Right lobe of liver (tissue), 6 donors: ENCODE data around the gene COL5A1. TPM values are rescaled to one million over a fixed set of nuclear protein-coding genes. Genes with fewer than 3 reads are reported as not detected.

Experiments used
- ATAC-seq, 4 donors: fragments of 200-7000 bp; cut with Tn5 transposase; one replicate each; pipeline ENCODE4 v1.9.1; 2020; ENCODE audit warnings: mild to moderate bottlenecking in 4 of 4, moderate library complexity in 4 of 4
- DNase-seq, 3 donors: peaks; one replicate each; pipeline ENCODE4 v3.0.0-alpha.2; 2020
- H3K27ac ChIP-seq, 3 donors: fragments of 200-600 bp; one replicate each; pipeline ENCODE4 v1.8.0; 2022
- H3K27me3 ChIP-seq, 2 donors: fragments of 200-600 bp; one replicate each; pipeline ENCODE4 v1.8.0; 2022
- H3K36me3 ChIP-seq, 4 donors: fragments of 200-600 bp; sonication (generic) in 1 of 4; one replicate each; pipeline versions ENCODE4 v1.5.1 to v1.8.0; 2017 to 2022; ENCODE audit warnings: control low read depth in 1 of 4
- H3K4me1 ChIP-seq, 4 donors: fragments of 200-600 bp; sonication (generic) in 1 of 4; one replicate each; pipeline versions ENCODE4 v1.5.1 to v1.8.0; 2017 to 2022; ENCODE audit warnings: control low read depth in 1 of 4
- H3K4me3 ChIP-seq, 3 donors: fragments of 200-600 bp; one replicate each; pipeline ENCODE4 v1.8.0; 2022
- H3K9me3 ChIP-seq, 4 donors: fragments of 200-600 bp; sonication (generic) in 1 of 4; one replicate each; pipeline versions ENCODE4 v1.5.1 to v1.8.0; 2017 to 2022; ENCODE audit warnings: control low read depth in 1 of 4
- CTCF ChIP-seq, 4 donors: fragments of 200-600 bp in 3 of 4; fragments of 450-650 bp in 1 of 4; IDR thresholded peaks; one replicate each; pipeline versions ENCODE4 v1.5.1 to v1.8.0; 2016 to 2022; ENCODE audit warnings: antibody characterized with exemption in 4 of 4, mild to moderate bottlenecking in 2 of 4
- POLR2A ChIP-seq: fragments of 450-650 bp; IDR thresholded peaks from one replicate; pipeline ENCODE4 v1.6.1; 2017; ENCODE audit warnings: antibody characterized with exemption, mild to moderate bottlenecking
- WGBS: methylation state at CpG from one replicate; pipeline ENCODE4 v1.1.6; 2018; ENCODE audit warnings: low coverage, low lambda C conversion rate; ENCODE audit not compliant: insufficient coverage; ENCODE audit errors: missing lambda C conversion rate; 5-methylcytosine and 5-hydroxymethylcytosine counted together
- intact Hi-C, 2 donors: fragments of 100-400 bp; cut with DNase I; formaldehyde crosslinking; loops; one replicate each; pipeline versions ENCODE4 v1.11.2 to v1.14.1; 2022
- microRNA-seq, 2 donors: library from miRNA; unstranded; fragments of <30 nt; microRNA quantifications; one replicate each; pipeline ENCODE4, GENCODE V29; 2019 to 2020
- small RNA-seq, 2 experiments: library from RNA; depleted of rRNA; stranded (forward); fragments of <200 nt; gene quantifications; one replicate each; pipeline ENCODE3, GENCODE V24; 2016
- total RNA-seq, 6 experiments: library from RNA; depleted of rRNA in 2 of 6; stranded (reverse); fragments of >200 nt in 2 of 6; fragmentation: NEBNext Ultra II Directional in 3 of 6; extraction: Animal tissue kit (Norgen Biotek cat#: 25700) in 3 of 6; gene quantifications; one replicate each; pipeline versions ENCODE4 v1.1.0 to v1.2.4, GENCODE V29; 2016 to 2023
- donor health status: DM: no; HTN: yes; CAD: no.
- donor health status: DM: no; HTN: no; CAD: no.
- donor health status: DM: no; HTN: no; CAD: no.
- donor health status: DM: no; HTN: yes; CAD: no.
- donor health status: DM: no; HTN: yes; CAD: no.

Gene COL5A1
- total RNA-seq, 6 experiments from 2014 or later: 1.5 to 17.0 (median 7.7) TPM

- no peak overlapping the region for H3K27ac ChIP-seq
- ATAC-seq: no peak
- H3K4me1 ChIP-seq: no peaks in the 10 kb centered on the region
- H3K27me3 ChIP-seq: no peaks in the 10 kb centered on the region
- DNase-seq: peak in 1 of 3 donors; percentile 42
- intact Hi-C loops: no loop called here
- H3K9me3 ChIP-seq: no peaks in the 10 kb centered on the region
- TF ChIP-seq CTCF (IDR thresholded peaks at IDR 0.05) (no peak), POLR2A (no peak)
- no peaks in the 10 kb centered on the region for H3K36me3 ChIP-seq
- H3K4me3 ChIP-seq: no peak overlapping the region
- 80% methylated on average over 1 of the region's 6 CpGs for WGBS
Measured at GRCh38 chr9:134892221-134892620, 250.6 kb downstream of the COL5A1 start.

- intact Hi-C loops: no loop called here
- DNase-seq (no peak), ATAC-seq (no peak)
- TF ChIP-seq POLR2A: no peak
- TF ChIP-seq CTCF (IDR thresholded peaks at IDR 0.05): no peak
- 49% methylated on average over 6 of the region's 7 CpGs for WGBS
- Histone ChIP-seq H3K27me3 (no peaks in the 10 kb centered on the region), H3K4me1 (no peaks in the 10 kb centered on the region), H3K36me3 (no peaks in the 10 kb centered on the region), H3K27ac (no peak overlapping the region), H3K9me3 (no peaks in the 10 kb centered on the region), H3K4me3 (no peak overlapping the region)
Measured at GRCh38 chr9:134892820-134893420, 251.3 kb downstream of the COL5A1 start.

Small RNAs within 50 kb of the gene (microRNA-seq; reads per million reads assigned to microRNA genes)
- 0 reads per million in 2 donors for gene MIR3689A
- 0 reads per million in 2 donors for gene MIR3689B
- gene MIR3689C: 0 reads per million in 2 donors
- gene MIR3689D1: 0 reads per million in 2 donors
- 0 reads per million in 2 donors for gene MIR3689D2
- 0 reads per million in 2 donors for gene MIR3689E
- 0 reads per million in 2 donors for gene MIR3689F

Small RNAs within 50 kb of the gene (small RNA-seq; reads per million reads assigned to genes)
- 0 reads per million in 2 experiments for gene AL603650.1
- gene MIR3689A: 0 reads per million in 2 experiments
- 0 reads per million in 2 experiments for gene MIR3689B
- 0 reads per million in 2 experiments for gene MIR3689C
- gene MIR3689D1: 0 reads per million in 2 experiments
- 0 reads per million in 2 experiments for gene MIR3689D2
- 0 reads per million in 2 experiments for gene MIR3689E
- 0 reads per million in 2 experiments for gene MIR3689F

Other genes with a start within 250 kb of the COL5A1 start
- gene FCN2, start 239.0 kb downstream of the COL5A1 start, total RNA-seq: 100 to 1,000 TPM in 1 of 6 experiments, 10 to 100 TPM in 5; 46.6 to 116 (median 77.3) TPM